ENCODE data around the gene GSN. TPM values are rescaled to one million over a fixed set of nuclear protein-coding genes. Genes with fewer than 3 reads are reported as not detected.

The GSN gene
- total RNA-seq, 1 experiment from 2014 or later: 278 TPM

- POLR2A ChIA-PET: no interaction called here
- intact Hi-C loops (cut with micrococcal nuclease; ENCODE audit: unreplicated experiment) (no loop called here), in situ Hi-C loops (cut with HindIII; ENCODE audit: low pct_unique_long_range_greater_than_20kb, low sequenced_read_pairs) (no loop called here)
These were observed 31.7 kb downstream of the GSN start for GRCh38 chr9:121299467-121300282.

More at GRCh38 chr9:121299467-121300282, 31.7 kb downstream of the GSN start:
- no peak for TF ChIP-seq POLR2AphosphoS5 (IDR thresholded peaks at IDR 0.05; ENCODE audit: low read depth, low read length)
- no peak for TF ChIP-seq SIN3A (IDR thresholded peaks at IDR 0.05; ENCODE audit: borderline replicate concordance, insufficient read depth, low read depth, low read length)
- no peak for TF ChIP-seq CTCF (IDR thresholded peaks at IDR 0.05)
- no peak for TF ChIP-seq TCF7L2 (IDR thresholded peaks at IDR 0.05; ENCODE audit: low read depth, low read length)
- no peak for TF ChIP-seq REST (IDR thresholded peaks at IDR 0.05; ENCODE audit: insufficient read depth in 1 of 2, low read depth in 2 of 2, low read length in 1 of 2)
- BruUV-seq (replicated peaks): no TSS peak
- peaks cover 48% of the 10 kb centered on the region for H3K4me1 ChIP-seq (ENCODE audit: control insufficient read depth, insufficient read depth, low read length)
- H3K4me3 ChIP-seq (ENCODE audit: low read depth in 2 of 2, low read length in 2 of 2): peak overlapping the region; percentile 43 to 62
- no peaks in the 10 kb centered on the region for H3K9me3 ChIP-seq (ENCODE audit: control insufficient read depth, insufficient read depth, low read depth, low read length)
- H3K27me3 ChIP-seq (ENCODE audit: control insufficient read depth, insufficient read depth, low read length): no peaks in the 10 kb centered on the region
- H3K27ac ChIP-seq (ENCODE audit: low read length): peak overlapping the region; percentile 91
- no peaks in the 10 kb centered on the region for H3K36me3 ChIP-seq (ENCODE audit: control insufficient read depth, insufficient read depth, low read length)
- ATAC-seq (peak; percentile 70), DNase-seq (ENCODE audit: low read depth, low spot score) (no peak)
- CTCF ChIA-PET: interaction anchor here (1.3 kb wide), 1 partner anchor 22 kb away, joined by 4 read pairs; no protein-coding TSS in a partner anchor
